IPS-NIHi11 (cell line): ENCODE data around the gene FRMPD2.

ENCODE experiments used
- DNase-seq: peaks from one replicate; pipeline ENCODE4 v3.0.0; 2012; ENCODE audit warnings: mixed read lengths, low spot score

The FRMPD2 gene

GRCh38 chr10:48274636-48275035, at the start of gene FRMPD2:
Gene FRMPD2, minus strand, starts transcription at chr10:48274696. Its CDS starts 129 bp downstream, at chr10:48274567.
- no peak for DNase-seq

- no peak for DNase-seq
These were observed 47.5 kb upstream of the FRMPD2 start for GRCh38 chr10:48322017-48322416.

DNA sequence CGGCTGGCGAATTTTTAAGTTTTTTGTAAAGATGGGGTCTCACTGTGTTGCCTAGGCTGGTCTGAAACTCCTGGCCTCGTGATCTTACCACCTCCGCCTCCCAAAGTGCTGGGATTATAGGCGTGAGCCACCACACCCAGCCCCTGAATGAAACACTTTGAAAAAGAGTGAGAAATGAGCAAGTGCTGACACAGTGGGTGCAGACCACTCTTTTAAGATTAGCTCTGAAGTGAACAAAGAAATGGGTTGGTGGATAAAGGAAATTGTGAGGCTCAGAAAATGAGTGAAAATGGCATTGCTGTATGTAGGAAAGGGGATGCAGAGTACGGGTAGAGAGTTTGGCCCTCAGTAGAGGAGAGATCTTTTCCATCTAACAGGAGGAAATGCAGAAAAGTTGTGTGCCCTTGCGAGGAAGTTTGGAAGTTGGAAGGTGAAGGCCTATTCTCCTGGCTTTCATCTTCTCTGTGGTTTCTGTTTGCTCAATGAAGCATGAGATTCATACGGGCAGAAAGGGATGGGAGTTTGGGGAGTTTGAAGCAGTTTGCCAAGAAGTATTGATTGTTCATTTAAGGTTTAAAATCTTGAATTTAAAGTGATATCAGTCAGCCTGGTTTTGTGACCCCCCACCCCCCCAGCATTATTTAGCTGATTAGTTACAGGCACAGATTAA, 43.0 kb upstream of the FRMPD2 start:
- DNase-seq, result no peak

DNA sequence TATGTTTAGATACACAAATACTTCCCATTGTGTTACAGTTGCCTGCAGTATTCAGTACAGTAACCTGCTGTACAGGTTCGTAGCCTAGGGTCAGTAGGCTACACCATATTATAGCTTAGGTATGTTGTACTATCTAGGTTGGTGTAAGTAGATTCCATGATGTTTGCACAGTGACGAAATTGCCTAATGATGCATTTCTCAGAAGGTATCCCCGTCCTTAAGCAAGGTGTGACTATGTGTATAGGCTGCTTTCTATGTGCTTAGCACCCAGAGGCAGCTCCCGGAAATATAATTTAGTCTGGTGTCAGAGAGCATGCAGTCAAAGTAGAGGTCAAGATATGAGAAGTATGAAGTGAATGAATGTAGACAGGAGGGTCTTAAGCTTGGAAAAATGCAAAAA, 41.7 kb upstream of the FRMPD2 start:
- DNase-seq, result no peak

- DNase-seq, result no peak
These were observed 39.6 kb upstream of the FRMPD2 start for GRCh38 chr10:48314107-48314506.

- no peak for DNase-seq
These were observed 35.3 kb upstream of the FRMPD2 start for GRCh38 chr10:48309711-48310226.

DNA sequence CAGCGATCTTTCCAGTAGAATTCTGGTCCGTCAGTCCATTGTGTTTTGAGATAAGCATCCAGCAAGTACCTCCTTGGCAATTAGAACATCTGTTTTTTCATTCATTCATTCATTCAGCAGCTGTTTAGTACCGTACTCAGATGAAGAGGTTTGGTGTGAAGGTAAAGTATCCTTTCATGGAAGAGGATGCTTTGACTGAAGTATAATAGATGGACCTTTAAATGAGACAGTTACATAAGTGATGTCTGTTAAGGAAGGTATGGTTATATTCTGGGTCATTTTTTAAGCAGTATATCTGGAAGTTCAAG, 33.2 kb upstream of the FRMPD2 start:
- no peak for DNase-seq

DNA sequence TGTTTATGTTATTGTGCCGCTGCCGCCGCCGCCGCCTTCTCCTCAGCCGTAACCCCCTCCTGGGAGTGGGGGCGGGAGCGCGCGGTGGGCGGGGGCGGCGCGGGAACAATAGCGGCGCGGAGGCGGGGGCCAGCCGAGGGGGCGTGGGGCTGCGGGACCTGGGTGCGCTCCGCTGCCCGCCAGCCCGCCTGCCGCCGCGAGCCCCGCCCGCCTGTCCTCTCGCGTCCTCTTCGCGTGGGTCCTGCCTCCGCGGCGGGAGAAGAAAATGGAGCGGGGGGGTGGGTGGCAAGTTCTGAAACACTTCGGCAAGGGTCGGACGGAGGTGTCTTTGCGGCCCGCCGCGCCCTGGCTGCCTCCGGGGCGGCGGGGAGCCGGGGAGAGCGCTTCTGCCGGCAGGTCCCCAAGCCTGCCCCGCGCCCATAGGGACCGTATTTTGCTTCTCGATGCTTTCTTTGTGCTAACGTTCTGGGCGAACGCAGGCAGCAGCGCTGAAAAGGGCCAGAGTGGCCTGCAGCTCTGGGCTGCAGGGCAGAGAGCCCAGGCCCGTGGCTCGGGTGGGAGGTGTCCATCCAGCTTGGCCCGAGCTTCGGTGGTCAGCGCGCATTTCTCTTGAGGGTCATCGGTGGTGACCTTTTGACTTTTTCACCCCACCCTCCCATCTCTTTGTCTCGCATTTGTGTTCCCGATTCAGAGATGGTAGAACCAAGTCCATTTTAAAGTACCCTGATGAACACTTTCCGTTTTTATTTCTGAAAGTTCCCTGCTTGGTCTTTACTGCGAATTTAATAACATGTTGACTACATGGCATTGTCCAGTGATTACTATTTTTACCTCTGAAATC, 32.6 kb upstream of the FRMPD2 start:
- DNase-seq, result peak; percentile 79

DNA sequence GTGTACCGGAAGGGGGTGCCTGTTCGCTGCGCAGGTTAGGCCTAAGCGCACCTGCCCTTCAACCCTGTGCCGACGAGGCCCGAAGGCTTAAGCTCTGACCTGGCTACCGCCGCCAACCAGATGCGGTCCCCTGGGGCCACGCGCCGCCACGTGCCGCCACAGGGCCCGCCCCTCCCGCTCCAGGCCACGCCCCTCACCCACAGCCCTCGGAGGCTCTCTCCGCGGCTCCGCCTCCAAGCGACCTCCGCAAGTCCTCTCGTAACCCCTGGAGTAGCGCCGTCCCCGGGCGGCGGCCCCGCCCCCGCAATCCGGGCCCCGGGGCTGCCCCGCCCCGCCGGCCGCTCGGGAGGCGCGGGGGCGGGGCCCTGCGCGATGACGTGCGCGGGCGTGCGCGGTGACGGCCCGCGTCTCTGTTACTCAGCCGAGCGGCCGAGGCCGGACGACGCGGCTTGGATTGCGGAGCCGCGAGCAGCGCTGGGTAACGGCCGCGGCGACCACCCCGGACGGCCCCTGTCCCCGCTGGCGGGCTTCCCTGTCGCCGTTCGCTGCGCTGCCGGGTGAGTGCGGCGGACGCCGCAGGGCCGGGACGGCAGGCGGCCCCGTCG, 31.9 kb upstream of the FRMPD2 start, which contains the start of gene MAPK8:
Gene MAPK8 (plus strand): TSS at position 413 of the 605 bp plus-strand sequence. CDS start 94,984 bp downstream, outside the sequence.
- DNase-seq, result peak; percentile 99

GRCh38 chr10:48305905-48306264, 31.4 kb upstream of the FRMPD2 start:
- no peak for DNase-seq

- no peak for DNase-seq
These were observed 28.3 kb upstream of the FRMPD2 start for GRCh38 chr10:48302515-48303476.

GRCh38 chr10:48300556-48300955, 26.1 kb upstream of the FRMPD2 start:
- peak; percentile 18 for DNase-seq

DNA sequence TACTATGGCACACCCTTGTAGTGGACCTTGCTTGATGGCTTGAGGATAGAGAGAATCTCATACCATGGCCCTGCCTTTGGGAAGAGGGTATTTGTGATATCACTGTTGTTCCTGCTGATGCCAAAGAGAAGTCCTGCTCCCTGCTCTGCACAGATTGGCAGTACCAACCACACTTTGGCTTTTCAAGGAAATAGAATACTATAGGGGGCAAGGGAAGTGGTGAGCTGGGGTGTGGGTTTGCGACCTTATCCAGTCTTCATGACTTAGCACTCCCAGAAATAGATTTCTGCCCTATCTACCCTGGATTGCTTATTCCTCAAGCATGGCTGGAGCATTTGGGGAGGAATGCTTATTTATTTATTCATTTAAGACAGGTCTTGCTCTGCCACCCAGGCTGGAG, 25.2 kb upstream of the FRMPD2 start:
- DNase-seq, result no peak

DNA sequence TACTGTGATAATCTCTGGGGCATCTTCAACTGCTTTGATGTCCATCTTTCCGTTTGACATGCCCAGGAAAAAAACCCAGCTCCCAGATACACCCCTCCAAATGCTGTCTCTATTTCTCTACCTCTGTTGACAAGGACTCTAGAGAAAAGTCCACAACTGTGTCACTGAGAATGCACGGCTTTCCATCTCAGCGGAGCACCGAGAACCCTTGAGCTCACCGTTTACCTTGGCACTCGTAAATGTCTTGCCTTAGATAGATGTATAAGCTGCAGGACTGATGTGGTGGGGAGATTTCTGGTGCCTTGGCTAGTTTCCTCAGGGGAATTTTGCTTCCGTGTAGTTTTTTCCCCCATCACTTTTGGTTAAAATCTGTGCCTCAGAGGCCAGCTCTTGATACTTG, 24.6 kb upstream of the FRMPD2 start:
- DNase-seq, result no peak

GRCh38 chr10:48296576-48297098, 22.1 kb upstream of the FRMPD2 start:
- peak; percentile 26 for DNase-seq

DNA sequence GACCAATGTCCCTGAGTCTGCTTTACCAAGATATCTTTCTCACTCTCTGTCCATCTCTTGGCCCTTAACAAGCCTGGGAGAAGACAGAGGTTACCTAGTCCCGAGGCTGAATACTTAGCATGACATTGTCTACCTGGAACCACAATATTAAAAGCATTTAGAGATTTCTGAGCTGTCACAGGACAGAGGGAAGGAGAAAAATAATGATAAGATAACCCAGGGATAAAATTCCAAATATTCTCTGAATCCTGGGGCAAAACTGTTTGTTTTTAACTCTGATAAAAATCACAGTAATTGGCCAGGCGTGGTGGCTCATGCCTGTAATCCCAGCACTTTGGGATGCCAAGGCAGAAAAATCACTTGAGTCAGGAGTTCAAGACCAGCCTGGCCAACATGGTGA, 19.9 kb upstream of the FRMPD2 start:
- DNase-seq, result no peak

GRCh38 chr10:48292616-48293015, 18.1 kb upstream of the FRMPD2 start:
- DNase-seq, result no peak

DNA sequence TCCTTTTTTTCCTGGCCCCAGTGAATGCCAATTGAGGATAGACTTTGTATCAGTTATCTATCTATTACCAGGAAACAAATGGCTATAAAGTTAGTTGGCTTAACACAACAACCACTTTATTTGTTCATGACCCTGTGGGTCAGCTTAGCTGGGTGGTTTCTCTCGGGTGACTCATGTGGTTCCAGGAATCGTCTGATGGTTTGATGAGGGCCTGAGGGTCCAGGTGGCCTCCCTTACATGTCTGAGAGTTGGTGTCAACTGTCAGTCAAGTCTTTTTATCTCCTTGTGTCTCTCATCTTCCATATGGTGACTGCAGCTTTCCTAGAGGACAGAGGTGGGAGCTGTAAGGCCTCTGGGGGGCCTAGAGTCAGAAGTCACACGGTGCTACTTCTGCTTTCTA, 16.7 kb upstream of the FRMPD2 start:
- DNase-seq, result no peak

- DNase-seq, result no peak
These were observed 15.8 kb upstream of the FRMPD2 start for GRCh38 chr10:48290286-48290685.

DNA sequence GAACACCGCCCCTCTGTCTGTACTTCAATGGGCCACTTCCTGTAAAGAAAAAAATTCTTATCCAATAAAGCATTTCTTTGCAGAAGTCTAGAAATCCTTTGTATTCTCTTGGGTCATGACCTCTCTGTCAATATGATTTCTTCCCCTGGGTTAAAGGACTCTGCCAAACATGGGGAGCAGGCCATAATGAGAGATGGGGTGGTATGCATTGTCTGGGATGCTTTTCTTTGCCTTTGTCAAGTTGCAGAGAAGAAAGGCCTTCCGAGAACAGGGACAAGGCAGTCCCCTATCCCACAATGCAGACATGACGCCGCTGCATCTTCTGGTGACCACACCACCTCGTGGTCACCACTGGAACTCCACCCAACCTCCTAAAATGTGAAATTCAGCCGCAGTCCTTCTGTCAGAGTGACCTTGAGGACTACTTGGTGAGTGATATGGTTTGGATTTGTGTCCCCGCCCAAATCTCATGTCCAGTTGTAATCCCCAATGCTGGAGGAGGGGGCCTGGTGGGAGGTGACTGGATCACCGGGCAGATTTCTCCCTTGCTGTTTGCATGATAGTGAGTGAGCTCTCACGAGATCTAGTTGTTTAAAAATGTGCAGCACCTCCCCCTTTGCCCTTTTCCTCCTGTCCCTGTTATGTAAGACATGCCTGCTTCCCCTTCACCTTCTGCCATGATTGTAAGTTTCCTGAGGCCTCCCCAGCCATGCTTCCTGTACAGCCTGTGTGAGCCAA, 15.2 kb upstream of the FRMPD2 start:
- DNase-seq, result peak; percentile 75

DNA sequence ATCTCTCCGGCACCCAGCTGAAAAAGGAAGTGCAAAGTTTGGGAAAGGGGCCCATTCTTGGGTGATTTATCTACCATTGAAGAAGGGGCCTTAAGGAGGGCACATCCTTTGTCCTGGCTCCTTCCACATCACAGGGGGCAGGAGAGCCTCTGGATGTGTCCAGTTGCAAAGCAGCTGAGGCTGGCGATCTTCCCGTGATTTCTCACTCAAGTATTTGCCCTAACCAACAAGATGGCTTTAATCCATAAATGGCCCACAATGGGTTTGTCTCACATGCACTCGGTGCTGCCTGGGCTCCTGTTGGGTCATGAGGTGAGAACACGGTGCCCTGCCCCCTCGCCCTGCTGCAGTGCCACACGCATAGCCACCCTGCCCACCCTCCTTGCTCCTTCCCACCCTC, 14.2 kb upstream of the FRMPD2 start:
- DNase-seq, result no peak
